SK-N-SH (cell line): ENCODE data around the gene HK1.
A peak's percentile ranks its signal among the peaks of the same experiment; 100 is the strongest.

Source experiments
- CTCF ChIP-seq: fragments of 200-600 bp; sonication (generic); IDR thresholded peaks from 2 replicates; pipeline ENCODE4 v1.6.1; 2017; ENCODE audit warnings: antibody characterized with exemption, mild to moderate bottlenecking, moderate library complexity
- ELF1 ChIP-seq: IDR thresholded peaks from 2 replicates; pipeline ENCODE4 v1.4.0; 2012
- IRF3 ChIP-seq: fragments of 150-350 bp; IDR thresholded peaks from 2 replicates; pipeline ENCODE4 v1.6.1; 2016; ENCODE audit warnings: mild to moderate bottlenecking, low read depth, low read length
- MEF2A ChIP-seq: IDR thresholded peaks from 2 replicates; pipeline ENCODE4 v1.4.0; 2012; ENCODE audit warnings: low read depth, borderline replicate concordance
- MXI1 ChIP-seq: IDR thresholded peaks from 2 replicates; pipeline ENCODE4 v1.6.1; 2012; ENCODE audit warnings: mild to moderate bottlenecking, low read depth, low read length, improper control_type of control experiment
- NFIC ChIP-seq: IDR thresholded peaks from 2 replicates; pipeline ENCODE4 v1.4.0; 2012; ENCODE audit warnings: borderline replicate concordance
- POLR2AphosphoS5 ChIP-seq: IDR thresholded peaks from 2 replicates; pipeline ENCODE4 v1.6.1; 2012; ENCODE audit warnings: low read depth, low read length
- TF ChIP-seq, protein P1 (sequence below): IDR thresholded peaks from 2 replicates; pipeline ENCODE4; 2012
- TF ChIP-seq, protein P2 (sequence below): IDR thresholded peaks from 2 replicates; pipeline ENCODE4 v1.4.0; 2012; ENCODE audit warnings: low read depth, borderline replicate concordance

DNA sequence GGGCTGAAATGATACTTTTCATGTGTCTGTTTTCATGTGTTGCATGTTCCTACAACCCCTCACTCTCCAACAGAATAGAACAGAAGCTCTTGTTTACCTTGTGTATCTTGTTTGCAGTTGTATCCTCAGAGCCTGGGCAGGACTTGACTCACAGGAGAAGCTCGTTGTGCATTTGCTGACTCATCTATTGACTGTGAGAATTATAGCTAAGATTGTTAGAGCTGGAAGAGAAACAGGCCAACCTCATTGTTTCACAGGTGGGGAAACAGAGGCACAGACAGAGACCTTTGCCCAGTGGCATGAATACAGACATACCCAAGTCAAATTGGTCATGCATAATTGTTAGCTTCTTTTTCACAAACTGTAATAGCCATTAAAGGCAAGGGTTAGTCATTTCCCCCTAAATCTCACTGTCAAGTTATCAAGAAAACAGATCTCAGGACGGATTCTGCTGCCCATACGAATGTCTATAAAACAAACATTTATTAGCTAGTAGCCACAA lies 168.4 kb downstream of the HK1 start:
- no peak for TF ChIP-seq CTCF
- TF ChIP-seq, protein P1, sequence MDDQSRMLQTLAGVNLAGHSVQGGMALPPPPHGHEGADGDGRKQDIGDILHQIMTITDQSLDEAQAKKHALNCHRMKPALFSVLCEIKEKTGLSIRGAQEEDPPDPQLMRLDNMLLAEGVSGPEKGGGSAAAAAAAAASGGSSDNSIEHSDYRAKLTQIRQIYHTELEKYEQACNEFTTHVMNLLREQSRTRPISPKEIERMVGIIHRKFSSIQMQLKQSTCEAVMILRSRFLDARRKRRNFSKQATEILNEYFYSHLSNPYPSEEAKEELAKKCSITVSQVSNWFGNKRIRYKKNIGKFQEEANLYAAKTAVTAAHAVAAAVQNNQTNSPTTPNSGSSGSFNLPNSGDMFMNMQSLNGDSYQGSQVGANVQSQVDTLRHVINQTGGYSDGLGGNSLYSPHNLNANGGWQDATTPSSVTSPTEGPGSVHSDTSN = peak; percentile 47; the same call in 1 of the 2 replicates
- TF ChIP-seq IRF3 = no peak
- TF ChIP-seq, protein P2, sequence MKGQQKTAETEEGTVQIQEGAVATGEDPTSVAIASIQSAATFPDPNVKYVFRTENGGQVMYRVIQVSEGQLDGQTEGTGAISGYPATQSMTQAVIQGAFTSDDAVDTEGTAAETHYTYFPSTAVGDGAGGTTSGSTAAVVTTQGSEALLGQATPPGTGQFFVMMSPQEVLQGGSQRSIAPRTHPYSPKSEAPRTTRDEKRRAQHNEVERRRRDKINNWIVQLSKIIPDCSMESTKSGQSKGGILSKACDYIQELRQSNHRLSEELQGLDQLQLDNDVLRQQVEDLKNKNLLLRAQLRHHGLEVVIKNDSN = no peak
- TF ChIP-seq ELF1 = no peak
- TF ChIP-seq MEF2A = no peak
- no peak for TF ChIP-seq POLR2AphosphoS5
- 0 out of 2 replicates have a peak, but pooled peaks have one; percentile 20 for TF ChIP-seq NFIC
- no peak for TF ChIP-seq MXI1
